HG03066 (cell line): ENCODE results near the gene GRIN3A.
"Not testable (repeated sequence)": the region's sequence is repeated elsewhere in the genome, so short reads cannot be mapped to it uniquely, and the experiment has no call there.

Source experiments
- ATAC-seq: cut with Tn5 transposase; IDR thresholded peaks from one replicate; pipeline ENCODE4 v1.9.1; 2021; ENCODE audit warnings: low read depth; ENCODE audit not compliant: unreplicated experiment

GRIN3A gene

DNA sequence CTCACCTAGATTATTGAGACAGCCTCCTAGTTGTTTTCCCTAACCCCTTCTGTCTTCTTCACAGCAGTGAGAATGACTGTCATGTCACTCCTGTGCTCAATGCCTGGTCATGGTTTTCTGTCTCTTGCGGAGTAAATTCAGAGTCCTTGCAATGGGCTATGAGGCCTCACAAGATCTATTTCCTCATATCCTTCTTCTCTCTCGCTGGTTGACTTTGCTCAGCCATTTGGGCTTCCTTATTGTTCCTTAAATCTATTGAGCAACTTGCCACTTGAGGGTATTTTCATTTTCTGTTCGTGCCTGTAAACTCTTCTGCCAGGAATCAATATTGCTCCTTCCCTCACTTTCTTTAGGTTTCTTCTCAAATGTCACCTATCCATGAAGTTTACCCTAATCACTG, 152.7 kb downstream of the GRIN3A start:
- ATAC-seq = no peak

GRCh38 chr9:101582553-101582952, 155.9 kb downstream of the GRIN3A start:
- no peak for ATAC-seq

DNA sequence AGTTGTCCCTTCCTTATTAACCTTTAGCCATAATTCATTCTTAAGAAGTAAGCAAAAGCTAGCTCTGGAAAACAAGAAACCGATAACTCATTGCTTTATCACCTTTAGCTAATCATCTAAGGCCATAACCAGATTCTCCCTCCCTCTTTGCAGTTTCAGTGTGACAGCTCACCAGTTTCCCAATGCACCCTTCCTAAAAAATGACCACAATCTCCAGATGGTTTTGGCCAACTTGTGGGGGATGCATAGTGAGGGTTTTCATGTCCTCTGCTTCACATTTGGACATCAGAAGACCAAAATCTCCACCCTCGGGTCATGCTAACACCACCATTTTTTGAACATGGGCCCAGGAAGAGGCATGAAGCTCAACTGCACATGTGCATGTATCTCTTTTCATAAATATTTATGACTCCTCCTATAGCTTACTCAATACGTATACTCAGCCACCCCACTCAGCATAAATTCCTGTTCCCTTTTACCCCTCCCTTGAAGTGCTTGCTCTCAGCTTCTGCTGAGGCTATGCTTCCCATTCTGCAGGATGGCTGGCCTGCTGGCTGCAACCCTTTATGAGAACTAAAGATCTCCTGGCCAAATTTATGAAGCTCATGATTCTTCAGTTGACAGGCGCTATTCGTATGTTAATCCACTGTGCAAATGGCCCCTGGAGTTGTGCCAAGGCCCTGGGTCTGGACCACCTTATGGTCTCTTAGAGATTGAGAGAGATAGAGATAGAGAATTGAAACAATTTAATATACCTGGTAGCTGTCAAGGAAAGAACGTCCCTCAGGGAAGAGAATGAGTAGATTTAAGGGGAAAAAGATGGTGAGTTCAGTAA, 158.5 kb downstream of the GRIN3A start:
- ATAC-seq = no peak

DNA sequence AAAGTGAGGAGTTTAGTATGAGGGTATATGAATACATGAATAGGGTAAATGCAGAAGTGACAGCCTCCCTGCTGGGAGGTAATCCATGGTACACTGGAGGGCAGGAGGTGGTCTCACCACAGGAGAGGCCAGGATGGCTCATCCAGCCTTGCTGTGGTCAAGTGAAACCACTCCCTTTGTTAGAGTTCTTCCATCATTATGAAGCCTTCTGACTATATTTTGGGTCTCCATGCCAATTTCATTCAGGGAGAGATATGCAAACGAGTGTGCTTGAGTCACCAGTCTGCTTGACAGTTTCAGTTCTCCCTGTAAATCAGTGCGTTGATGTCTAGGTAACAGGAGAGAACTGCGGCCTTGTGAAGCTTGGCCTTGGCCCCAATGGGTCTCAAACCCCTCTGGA, 160.1 kb downstream of the GRIN3A start:
- peak; percentile 72 for ATAC-seq

GRCh38 chr9:101574731-101575333, 163.6 kb downstream of the GRIN3A start:
- no peak for ATAC-seq

DNA sequence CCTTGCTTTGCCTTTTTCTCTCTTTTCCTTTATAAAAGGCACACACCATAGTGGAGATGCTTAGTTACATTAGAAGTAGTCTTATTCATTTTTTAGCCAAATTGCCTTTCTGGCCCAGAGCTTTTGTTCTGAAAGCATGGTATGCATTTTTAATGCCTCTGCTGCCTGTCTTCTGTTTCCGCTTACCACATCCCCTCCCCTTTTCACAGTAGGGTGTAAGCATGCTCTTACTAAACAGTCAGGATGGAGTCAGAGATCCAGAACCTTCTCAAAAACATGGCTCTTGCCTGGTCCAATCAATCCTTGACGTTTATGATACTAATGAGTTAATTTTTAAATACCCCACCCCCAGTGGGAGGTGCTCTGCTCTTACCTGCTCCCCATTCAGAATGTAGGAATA, 166.1 kb downstream of the GRIN3A start:
- ATAC-seq = no peak

DNA sequence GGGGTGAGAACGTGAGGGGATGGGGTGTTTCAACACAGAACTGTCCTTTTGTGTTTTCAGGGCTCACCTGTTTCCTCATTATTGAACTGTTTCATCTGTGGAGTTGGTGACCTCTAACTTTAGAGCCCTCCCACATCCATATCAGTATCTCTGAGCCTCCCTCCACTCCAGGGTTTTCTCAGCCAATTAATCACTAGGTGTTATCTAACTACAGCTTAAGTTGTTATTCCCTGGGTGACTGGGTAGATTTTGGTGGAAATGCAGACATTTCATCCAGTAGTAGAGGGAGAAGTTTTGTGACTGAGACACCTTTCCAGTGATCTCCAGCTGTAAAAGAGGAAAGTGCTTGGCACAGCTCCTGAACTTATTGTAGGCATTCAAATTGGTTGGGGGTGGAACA, 167.3 kb downstream of the GRIN3A start:
- ATAC-seq = no peak

DNA sequence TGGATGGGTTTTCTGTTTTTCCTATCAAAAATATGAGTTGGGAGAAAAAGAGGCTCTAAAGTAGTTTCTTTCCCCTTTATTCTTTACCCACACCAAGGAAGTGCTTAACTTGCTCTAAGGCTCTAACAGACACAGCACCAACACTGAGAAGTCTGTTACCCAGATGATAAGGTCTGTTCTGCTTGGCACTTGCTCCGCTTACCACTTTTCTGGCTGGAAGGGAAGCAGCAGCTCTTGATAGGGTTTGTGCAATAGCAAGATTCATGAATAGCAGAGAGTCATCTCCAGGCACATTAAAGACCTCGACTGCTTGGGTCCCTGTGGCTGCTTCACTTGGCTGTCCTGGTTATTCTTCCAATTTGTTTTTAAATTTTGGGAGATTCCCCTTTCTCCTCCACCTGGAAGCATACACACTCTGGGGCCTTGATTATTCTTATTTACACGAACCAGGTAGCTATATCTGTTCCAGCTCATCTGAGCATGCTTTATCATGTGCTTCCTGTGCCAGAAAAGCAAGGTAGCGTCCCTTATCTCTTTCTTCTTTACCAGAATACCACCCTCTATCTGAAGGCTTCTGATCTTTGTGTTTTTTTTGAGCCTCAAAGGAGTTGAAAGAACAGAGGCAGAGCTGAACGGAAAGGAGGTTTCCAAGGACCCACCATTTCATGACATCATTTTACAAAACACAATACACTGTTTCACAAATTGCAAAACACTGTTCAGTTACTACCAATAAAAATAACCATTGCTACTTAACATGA, 168.5 kb downstream of the GRIN3A start:
- ATAC-seq = no peak

DNA sequence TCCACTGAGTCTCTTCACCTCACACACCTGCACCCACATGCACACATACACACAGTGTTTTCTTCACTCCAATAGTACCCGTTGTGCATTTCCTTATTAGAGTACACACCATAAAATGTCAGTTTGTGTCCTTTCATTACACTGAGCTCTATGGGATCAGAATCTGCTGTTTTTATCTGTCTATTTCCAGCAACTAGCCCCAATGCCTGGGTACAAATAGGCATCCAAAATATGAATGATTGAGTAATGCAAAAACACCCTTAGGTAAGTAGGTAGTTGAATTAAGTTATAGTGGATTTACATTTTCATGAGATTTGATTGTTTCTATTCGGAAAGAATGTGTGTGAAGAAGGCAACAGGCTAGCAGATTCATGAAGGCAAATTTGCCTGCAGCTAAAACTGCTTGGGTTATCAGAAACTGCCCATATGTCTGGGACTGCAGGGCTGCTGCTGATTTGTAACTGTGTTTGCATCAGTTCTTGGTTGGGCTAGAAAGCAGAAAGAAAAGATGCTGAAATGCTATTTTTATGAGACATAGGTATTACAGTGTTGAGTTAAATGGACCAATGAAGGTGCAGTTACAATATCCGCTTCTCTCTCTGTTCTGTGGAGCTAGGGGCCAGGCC, 170.6 kb downstream of the GRIN3A start:
- no peak for ATAC-seq

GRCh38 chr9:101566904-101567724, 171.3 kb downstream of the GRIN3A start:
- no peak for ATAC-seq

- no peak for ATAC-seq
Observed at GRCh38 chr9:101564252-101564651, 174.2 kb downstream of the GRIN3A start.

DNA sequence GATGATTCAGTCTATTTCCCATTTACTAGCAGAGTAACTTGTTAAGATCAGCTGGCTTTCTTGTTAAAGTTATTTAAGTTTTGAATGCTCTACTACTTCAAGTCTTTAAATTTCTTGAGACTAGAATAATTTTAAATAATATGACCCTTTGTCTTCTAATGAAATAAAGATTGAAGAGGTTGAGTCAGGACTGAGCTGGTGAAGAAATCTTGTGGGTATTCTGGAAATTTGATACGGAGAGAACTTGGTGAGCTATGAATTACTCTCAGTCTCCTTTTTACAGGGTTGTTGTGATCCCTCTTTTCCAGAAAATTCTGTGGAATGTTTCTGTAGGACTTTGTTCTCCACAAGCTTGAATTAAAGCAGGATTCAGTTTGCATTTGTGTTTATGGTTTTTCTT, 175.5 kb downstream of the GRIN3A start:
- no peak for ATAC-seq

- ATAC-seq = no peak
Observed at GRCh38 chr9:101561740-101562139, 176.7 kb downstream of the GRIN3A start.

- not testable (repeated sequence) for ATAC-seq
Observed at GRCh38 chr9:101549472-101550098, 188.9 kb downstream of the GRIN3A start.

DNA sequence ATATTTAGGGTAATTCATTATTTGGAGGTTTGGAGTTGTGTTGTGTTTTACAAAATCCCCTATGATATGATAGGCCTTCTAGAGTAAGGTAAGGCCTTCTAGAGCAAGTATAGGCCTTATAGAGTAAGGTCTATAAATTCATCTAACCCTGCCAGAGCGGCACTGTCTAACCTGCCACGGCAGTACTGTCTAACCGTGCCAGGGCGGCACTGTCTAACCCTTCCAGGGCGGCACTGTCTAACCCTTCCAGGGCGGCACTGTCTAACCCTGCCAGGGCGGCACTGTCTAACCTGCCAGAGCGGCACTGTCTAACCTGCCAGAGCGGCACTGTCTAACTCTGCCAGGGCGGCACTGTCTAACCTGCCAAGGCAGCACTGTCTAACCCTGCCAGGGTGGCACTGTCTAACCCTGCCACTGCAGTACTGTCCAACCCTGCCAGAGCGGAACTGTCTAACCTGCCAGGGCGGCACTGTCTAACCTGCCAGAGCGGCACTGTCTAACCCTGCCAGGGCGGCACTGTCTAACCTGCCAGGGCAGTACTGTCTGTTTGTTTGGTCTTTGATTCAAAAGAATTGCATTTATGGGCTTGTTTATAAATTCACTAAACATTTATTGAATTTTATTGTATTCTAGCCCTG, 195.2 kb downstream of the GRIN3A start:
- no peak for ATAC-seq

DNA sequence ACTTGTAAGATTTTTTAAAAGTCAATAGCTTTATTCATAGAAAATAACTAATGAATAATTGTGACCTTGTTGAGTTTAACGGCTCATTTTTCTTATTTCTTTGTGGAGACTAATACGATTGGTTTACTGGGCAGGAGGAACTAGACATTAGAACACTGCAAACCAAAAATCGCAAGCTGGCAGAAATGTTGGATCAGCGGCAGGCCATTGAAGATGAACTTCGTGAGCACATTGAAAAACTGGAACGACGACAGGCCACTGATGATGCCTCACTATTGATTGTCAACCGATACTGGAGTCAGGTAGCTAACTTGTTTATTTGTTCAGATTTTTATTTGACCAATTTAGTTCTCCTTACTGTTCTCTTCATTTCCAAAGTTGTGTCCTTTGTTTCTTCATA, 198.4 kb downstream of the GRIN3A start:
- ATAC-seq = no peak

GRCh38 chr9:101536938-101537337, 201.5 kb downstream of the GRIN3A start:
- no peak for ATAC-seq

- ATAC-seq = no peak
Observed at GRCh38 chr9:101536351-101536750, 202.1 kb downstream of the GRIN3A start.
